Muscle of back (tissue), 13 donors: Measurements from ENCODE around the gene SNED1. TPM values are rescaled to one million over a fixed set of nuclear protein-coding genes. Genes with fewer than 3 reads are reported as not detected.
A peak's percentile ranks its signal among the peaks of the same experiment; 100 is the strongest.

Source experiments
- DNase-seq, 3 donors: peaks; one replicate each; pipeline versions ENCODE4 v3.0.0 to v3.0.0-alpha.2; 2013
- long read RNA-seq, 9 donors: transcript quantifications; one replicate each; lab custom pipeline, GENCODE V29; 2026
- polyA plus RNA-seq, 10 donors: library from polyadenylated mRNA; unstranded; fragments of 120-200 nt; gene quantifications; one replicate each; pipeline ENCODE4 v1.2.1, GENCODE V29; 2013; ENCODE audit not compliant: insufficient read length in 10 of 10

Gene SNED1
- polyA plus RNA-seq, result 1 to 10 TPM; 2.2 to 5.6 (median 3.3) TPM
- long read RNA-seq, donor 1, result 0 reads
- long read RNA-seq, donor 2, result 0 reads
- long read RNA-seq, donor 3, result 0 reads
- long read RNA-seq, donor 4, result 0 reads
- long read RNA-seq, donor 5, result 0 reads
- long read RNA-seq, donor 6, partial matches to known transcripts, result 0 of 5 reads
- long read RNA-seq, donor 6, other reads (novel, unspliced or antisense), result 5 of 5 reads
- long read RNA-seq, donor 7, result 0 reads
- long read RNA-seq, donor 8, result 0 reads
- long read RNA-seq, donor 9, result 0 reads

DNA sequence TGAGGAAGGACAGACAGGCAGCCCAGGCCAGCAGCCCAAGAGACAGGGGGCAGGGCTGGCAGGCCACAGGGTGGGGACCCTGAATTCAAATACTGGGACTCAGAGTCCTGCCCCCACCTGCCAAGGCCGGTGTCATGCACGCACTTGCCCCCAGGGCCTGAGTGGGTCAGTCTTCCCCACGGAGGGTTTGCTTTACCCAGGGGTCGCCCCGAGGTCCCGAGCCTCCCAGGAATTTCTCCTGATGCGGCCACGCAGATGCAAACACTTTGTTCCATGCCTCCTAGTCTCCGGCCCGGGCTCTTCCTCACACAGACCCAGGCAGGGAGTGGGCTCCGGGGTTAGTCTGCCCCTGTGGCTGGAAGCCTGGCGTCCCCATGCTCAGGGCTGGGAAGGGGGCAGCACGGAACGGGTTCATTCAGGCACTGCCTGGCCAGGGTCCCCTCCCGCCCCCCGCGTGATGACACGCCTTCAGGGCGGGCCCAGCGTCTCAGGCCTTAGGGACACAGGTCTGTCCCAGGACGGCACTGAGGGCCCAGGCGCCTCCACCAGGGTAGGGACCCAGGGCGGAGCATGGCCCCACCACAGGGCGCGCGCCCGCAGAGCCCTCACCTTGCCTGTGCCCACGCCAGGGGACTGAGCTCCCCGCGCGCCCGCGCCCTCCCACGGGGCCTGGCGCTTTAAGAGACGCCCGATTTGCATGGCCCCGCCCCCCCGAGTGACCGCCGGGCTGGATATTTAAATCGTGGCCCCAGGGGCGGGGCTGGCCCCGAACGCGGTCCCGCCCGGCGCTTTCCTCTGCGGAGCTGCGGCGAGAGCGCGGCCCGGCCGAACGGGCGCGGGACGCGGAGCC, at the start of gene SNED1:
TSS of gene SNED1 (plus strand) at position 763 of the 850 bp plus-strand sequence. CDS start 220 bp downstream, outside the sequence.
- peak; percentile 64 to 88 (median 75) for DNase-seq

DNA sequence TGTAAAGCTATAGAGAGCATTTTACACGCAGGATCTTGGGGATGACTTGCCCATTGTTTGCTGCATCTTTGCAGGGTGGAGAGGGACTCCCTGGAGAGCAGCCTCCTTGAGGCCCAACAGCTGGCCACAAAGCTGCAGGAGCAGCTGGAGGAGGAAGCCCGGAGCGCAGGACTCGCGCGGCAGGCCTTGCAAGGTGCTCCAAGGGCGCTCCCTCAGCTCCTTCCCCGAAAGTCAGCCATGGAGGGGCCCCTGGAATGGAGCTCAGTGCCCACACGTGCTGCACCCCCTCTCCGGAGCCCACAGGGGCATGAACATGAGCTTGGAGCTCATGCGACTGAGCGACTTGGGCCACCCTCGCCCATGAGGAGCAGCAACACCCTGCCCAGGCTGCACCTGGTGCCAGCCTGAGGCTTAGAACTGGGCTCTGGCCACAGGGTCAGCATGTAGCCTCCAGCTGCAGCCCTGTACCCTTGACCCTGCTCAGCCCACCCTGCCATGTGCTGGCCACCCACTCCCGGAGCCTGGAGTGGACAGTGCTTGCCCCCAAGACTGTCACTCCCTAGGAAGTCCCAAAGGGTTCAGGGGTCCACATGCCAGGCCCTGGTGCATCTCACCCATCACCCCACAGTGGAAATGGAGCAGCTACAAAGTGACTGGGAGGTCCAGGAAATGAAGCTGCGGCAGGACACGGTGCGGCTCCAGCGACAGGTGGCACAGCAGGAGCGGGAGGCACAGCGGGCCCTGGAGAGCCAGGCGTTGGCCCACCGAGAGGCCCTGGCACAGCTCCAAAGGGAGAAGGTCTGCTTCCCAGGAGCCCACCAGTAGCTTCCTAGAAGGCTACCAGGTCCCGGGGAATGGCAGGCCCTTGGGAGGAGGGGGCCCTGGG, 49.3 kb upstream of the SNED1 start:
- peak in 1 of 3 donors; percentile 5 for DNase-seq

- no peak for DNase-seq
These were observed 48.4 kb upstream of the SNED1 start for GRCh38 chr2:240949791-240950705.

DNA sequence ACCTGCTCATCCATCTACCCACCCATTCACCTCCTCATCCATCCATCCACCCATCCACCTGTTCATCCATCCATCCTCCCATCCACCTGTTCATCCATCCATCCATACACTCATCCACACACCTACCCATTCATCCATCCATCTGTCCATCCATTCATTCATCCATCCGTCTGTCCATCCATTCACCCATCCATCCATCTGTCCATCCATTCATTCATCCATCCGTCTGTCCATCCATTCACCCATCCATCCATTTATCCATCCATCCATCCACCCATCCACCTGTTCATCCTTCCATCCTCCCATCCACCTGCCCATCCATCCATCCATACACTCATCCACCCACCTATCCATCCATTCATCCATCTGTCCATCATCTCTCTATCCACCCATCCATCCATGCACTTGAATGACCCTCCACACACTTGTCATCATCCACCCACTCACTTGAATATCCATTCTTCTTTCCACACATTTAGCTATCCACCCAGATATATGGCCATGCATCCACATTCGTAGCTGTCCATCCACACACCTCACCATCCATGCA, 47.3 kb upstream of the SNED1 start:
- no peak for DNase-seq

DNA sequence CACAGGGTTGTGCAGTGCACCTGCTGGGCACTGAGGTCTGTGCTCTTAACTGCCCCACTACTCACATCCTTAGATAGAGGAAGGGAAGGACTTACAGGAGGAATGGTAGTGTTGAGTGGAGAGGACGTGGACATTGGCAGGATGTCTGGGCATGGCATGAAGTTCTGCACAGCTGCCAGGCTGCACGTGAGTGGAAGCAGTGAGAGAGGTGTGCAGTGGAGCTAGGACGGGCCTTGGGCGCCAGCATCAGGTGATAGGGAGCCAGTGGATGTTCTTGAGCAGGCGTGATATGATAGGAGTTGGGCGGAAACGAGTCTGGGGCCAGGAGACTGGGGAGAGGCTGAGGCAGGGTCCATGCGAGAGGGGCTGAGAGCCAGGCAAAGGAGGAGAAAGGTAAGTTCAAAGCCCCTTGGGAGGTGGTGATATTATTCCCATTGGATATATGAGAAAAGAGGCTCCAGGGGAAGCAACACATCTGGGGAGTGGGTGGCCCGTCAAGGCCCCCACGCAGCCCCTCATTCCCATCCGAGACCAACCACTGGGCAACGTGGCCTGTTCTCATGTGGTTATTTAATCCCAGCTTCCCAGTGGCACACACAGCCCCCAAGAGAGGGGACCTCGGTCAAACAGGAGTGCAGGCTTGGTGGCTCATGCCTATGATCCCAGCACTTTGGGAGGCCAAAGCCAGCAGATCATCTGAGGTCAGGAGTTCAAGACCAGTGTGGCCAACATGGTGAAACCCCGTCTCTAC, 45.7 kb upstream of the SNED1 start:
- no peak for DNase-seq

GRCh38 chr2:240953426-240954410, 44.7 kb upstream of the SNED1 start:
- peak in 1 of 3 donors; percentile 17 for DNase-seq

DNA sequence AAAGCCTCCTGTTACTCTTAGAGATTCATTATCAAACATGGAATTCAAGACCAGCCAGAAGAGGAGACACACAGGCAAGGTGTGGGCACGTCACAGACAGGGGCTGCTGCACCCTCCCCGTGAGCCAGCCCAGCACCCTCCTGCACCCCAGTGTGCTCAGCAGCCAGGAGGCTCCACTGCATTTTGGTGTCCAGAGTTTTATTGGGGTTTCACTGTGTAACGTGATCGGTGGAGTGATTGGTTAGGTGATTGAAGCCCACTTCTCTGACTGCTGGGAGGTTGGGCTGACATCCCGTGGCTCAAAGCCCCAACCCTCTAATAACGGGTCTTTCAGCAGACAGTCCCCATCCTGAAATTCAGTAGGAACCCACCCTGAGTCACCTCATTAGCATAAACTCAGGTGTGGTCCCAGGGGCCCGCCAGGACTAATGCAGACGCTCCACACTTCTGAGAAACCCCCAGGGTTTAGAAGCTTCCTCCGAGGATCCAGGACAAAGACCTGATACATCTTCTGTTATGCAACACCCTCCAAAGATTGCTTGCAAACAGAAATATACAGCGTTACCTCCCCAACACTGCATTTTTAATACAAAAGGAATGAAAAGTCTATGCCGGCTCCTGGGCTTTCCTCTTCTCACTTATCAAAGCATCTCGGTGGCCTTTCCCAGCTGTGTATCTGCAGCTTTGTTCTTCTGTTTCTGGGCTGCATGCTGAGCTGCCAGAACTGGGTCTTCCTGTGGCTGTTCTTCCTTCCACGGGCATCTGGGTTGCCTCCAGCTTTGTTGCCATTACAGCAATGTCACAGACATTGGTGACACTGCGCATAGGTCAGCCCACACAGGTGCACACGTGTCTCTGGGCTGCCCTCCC, 43.7 kb upstream of the SNED1 start:
- DNase-seq, result peak in 1 of 3 donors; percentile 1

GRCh38 chr2:240955306-240956170, 42.9 kb upstream of the SNED1 start:
- DNase-seq, result peak in 1 of 3 donors; percentile 2

GRCh38 chr2:240956171-240956934, 42.1 kb upstream of the SNED1 start:
- peak in 1 of 3 donors; percentile 23 for DNase-seq

DNA sequence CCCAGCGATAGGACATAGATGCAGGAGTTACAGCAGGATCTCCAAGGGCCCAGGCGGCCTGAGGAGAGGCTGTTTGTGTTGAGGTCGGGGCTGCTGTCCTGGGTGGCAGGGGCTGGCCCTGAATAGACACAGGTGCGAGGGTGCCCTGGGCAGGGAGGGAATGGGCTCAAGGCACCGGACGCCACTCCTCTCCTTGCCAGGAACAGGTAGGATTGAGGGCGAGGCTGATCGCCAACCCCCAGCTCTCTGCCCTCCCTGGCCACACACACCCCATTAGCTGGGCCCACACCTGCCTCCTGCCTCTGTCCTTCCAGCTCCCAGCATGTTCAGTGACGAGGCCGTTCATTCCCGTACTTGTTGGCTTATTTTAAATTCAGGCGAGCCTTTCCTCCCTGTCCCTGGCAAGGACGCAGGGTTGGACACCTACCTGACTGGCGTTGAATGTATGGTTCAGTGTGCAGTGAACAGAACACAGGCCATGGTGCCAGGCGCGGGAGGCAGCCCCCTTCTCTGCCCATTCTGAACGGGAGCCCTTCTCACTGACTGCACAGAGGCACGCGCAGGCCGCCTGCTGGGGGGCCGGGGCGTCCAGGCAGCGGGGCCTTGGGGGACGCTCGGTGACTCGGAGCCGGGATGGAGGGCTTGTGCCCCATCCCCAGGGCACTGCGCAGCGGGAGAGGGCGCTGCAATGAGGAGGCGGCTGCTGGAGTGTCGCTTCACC, 41.3 kb upstream of the SNED1 start:
- DNase-seq, result peak in 1 of 3 donors; percentile 4

DNA sequence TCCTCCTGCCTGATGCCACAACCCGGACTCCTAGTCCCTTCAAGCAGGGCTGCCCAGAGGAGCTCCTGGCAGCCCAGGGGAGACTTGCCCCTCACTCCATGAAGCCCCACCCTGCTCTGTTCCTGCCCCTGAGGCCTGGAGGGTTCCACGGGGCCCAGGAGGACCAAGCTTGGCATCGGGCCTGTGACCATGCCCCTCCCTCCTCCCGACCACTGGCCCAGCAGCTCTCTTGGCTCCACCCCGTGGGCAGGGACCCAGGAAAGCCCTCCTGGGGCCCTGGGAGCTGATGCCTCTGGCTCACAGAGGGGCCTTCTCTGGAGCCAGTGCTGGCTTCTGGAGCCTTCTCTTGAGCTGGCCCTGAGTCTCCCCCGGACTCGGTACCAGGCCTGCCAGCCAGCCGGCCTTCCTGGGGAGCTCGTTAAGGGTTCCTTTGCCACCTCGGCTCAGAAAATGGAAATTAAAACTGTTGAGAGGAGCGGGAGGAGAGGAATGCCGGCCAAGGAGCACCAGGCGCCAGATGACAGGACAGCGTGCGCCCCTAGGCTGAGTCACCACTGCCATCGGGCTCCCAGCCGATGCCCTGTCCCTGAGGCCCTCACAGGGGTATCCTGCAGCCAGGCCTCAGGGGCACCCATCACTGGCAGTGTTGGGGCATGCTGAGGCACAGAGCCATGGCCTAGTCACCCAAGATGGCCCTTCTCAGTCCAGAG, 40.6 kb upstream of the SNED1 start:
- DNase-seq, result peak in 1 of 3 donors; percentile 38

GRCh38 chr2:240958366-240959213, 39.8 kb upstream of the SNED1 start:
- peak in 1 of 3 donors; percentile 5 for DNase-seq
